AG09309 (cell line): ENCODE results near the gene TAB3.

Experiments
- DNase-seq: peaks from one replicate; pipeline ENCODE4 v3.0.0-alpha.2; 2010; ENCODE audit warnings: low read depth
- H3K4me3 ChIP-seq: 2 replicates; pipeline ENCODE4 v1.5.1; 2011; ENCODE audit warnings: mild to moderate bottlenecking, low read depth, low read length, moderate library complexity; ENCODE audit not compliant: control insufficient read depth
- TF ChIP-seq, protein P1 (sequence below): IDR thresholded peaks from 2 replicates; pipeline ENCODE4 v1.5.1; 2011; ENCODE audit warnings: mild to moderate bottlenecking, low read depth, low read length, inconsistent platforms; ENCODE audit not compliant: insufficient read depth, control insufficient read depth; ENCODE audit errors: missing control alignments

Gene TAB3

DNA sequence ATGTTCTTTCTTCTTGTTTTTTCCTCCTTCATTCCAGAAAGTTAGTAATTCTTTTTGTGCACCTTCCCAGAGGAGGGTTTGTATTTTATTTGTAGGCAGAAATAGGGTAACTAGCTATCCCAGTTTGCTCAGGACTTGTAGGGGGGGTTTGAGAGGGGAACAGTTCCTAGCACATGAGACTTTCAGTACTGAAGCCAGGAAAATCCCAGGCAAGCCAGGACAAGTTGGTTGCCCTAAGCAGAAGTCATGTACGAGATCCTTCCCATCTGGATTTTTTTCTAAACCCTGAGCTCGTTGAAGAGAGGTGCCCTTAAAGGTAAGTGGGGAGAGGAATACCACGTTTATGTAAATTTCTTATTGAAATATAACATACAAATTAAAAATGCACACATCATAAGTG lies 15.6 kb upstream of the TAB3 start:
- no peak for DNase-seq
- H3K4me3 ChIP-seq, result no peak overlapping the region
- TF ChIP-seq, protein P1, sequence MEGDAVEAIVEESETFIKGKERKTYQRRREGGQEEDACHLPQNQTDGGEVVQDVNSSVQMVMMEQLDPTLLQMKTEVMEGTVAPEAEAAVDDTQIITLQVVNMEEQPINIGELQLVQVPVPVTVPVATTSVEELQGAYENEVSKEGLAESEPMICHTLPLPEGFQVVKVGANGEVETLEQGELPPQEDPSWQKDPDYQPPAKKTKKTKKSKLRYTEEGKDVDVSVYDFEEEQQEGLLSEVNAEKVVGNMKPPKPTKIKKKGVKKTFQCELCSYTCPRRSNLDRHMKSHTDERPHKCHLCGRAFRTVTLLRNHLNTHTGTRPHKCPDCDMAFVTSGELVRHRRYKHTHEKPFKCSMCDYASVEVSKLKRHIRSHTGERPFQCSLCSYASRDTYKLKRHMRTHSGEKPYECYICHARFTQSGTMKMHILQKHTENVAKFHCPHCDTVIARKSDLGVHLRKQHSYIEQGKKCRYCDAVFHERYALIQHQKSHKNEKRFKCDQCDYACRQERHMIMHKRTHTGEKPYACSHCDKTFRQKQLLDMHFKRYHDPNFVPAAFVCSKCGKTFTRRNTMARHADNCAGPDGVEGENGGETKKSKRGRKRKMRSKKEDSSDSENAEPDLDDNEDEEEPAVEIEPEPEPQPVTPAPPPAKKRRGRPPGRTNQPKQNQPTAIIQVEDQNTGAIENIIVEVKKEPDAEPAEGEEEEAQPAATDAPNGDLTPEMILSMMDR, result no peak

DNA sequence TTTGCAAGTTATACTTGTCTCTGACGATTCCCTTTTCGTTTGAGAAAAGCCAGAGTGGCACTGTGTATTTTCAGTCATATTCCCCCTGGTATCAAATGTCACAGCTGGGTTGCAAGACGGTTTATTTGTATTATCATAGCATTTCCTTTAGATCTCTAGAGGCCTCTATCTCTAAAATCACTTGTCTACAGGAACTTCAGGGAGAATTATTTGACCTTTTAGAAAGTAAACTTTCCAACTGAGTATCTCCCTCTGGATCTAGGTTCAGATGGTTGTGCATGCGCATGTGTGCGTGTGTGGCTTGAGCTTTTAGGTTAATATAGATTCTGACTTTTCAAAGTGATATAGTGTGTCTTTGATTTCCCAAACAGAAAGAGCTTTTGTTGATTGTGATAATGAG lies 15.1 kb upstream of the TAB3 start:
- no peak overlapping the region for H3K4me3 ChIP-seq
- TF ChIP-seq, protein P1, result no peak
- no peak for DNase-seq

DNA sequence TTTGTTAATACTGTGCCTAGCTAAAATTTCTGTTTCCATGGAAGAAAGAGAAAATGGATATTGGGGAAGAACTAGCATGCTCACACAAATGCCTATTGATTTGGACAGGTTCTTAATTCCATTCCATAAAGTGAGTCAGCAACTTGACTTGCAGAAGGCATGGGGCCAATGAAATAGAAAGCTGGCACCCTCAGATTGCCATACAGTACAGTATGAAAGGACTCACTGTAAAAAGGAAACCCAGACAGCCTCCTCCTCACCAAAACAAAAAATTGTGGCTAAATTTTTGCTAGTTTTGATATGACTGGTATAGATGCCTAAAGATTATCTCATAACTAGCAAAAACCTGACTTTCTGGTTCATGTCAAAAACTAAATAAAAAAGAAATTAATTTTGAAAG lies 11.2 kb upstream of the TAB3 start:
- DNase-seq, result no peak
- TF ChIP-seq, protein P1, result no peak
- no peak overlapping the region for H3K4me3 ChIP-seq

DNA sequence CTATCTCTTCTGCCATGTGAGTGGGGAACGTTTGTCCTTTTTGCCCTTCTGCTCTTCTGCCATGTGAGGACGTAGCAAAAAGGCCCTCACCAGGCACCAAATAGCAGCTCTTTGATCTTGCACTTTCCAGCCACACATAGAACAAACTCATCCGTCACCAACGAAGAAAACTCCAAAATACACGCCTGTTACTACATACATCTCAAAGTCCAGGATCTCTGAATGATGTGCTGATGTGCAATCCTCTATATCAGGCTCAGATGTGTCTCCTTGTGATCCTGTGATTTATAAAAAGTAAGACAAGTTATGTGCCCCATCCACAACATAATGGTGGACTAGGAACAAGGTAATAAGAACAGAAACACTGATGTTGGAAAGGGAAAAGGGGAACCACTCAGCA lies 9.8 kb upstream of the TAB3 start:
- TF ChIP-seq, protein P1, result no peak

DNA sequence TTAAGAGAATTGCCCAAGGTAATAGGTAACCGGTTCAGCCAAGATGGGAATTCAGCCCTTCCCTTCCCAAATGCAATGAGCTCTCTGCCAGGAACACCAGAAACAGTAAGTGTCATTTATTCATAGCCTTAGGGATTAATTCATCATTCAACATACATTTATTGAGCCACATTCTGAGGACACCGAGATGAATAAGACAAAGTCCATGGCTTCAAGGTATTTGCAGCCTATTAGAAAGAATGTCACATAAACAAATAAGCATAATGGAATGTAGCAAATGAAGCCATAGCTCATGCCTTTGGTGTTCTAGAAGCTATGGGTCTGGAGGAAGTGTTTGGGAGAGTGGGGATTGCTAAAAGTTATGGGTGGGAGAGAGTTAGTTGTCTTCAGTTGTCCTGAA lies 6.3 kb upstream of the TAB3 start:
- no peak overlapping the region for H3K4me3 ChIP-seq
- TF ChIP-seq, protein P1, result no peak
- DNase-seq, result no peak

More for the DNA sequence above, 9.8 kb upstream of the TAB3 start:
- no peak overlapping the region for H3K4me3 ChIP-seq
- no peak for DNase-seq

DNA sequence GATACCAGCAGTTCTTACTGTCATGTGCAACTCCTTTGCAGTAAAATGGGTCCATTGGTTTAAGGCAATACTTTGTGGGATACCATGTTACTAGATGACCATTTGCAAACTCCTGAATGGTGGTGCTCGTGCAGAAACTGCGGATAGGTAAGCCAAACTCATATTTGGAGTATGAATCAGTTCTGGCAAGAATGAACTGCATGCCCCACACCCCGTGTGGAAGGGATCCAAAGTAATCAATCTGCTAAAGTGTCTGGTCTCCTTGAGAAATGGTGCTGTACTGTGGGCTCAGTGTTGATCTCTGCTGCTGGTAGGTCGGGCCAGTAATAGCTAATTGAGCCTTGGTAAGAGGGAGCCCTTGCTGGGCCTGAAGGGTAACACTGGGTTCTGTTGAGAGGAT lies 4.2 kb upstream of the TAB3 start:
- no peak overlapping the region for H3K4me3 ChIP-seq
- no peak for DNase-seq
- TF ChIP-seq, protein P1, result no peak

DNA sequence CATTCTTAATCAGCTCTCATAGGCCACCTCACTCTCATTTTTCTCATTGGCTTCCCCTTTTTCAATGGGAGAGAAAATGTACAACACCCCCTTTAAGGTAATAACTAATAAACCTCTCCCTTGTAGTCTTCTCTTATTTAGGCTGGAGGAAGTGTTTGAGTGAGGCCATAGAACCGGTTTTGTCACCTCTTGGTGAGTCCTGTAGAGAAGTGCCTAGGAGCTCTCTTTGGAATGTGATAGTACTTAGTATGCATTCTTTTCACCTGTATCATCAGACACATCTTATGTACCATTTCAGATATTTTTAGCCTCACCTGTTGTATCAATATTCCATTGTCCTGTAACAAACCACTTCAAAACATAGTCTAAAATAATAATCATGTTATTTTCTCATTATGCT lies 3.5 kb upstream of the TAB3 start:
- no peak for DNase-seq
- H3K4me3 ChIP-seq, result no peak overlapping the region
- TF ChIP-seq, protein P1, result no peak
